ENCODE measurements around the gene SLC26A5.

GRCh38 chr7:103466814-103467213 is 20.8 kb upstream of the SLC26A5 start:
- TF ChIP-seq CTCF (conservative IDR thresholded peaks at IDR 0.05; ENCODE audit: low read length) (no peak), EZH2phosphoT487 (IDR thresholded peaks at IDR 0.05; ENCODE audit: borderline replicate concordance, low read depth, low read length) (no peak)

All from OCI-LY7 (cell line).